K562 (cell line): ENCODE results near the gene UNC5B. TPM values are rescaled to one million over a fixed set of nuclear protein-coding genes. Genes with fewer than 3 reads are reported as not detected.

Source experiments
- ATAC-seq: fragments of 200-7000 bp; cut with Tn5 transposase; 3 replicates; pipeline ENCODE4 v1.9.1; 2020; ENCODE audit warnings: moderate library complexity
- BruUV-seq: library from RNA; stranded (reverse); fragments of 400-500 nt; replicated peaks from 2 replicates; lab custom pipeline; 2021; lab: Mats Ljungman, UMichigan
- CTCF ChIA-PET: fragments of 300-600 bp; formaldehyde crosslinking; extraction: SDS; loops from one replicate; lab custom pipeline; 2021; ENCODE audit warnings: low intra/inter-chr PET ratio; lab: Yijun Ruan, JAX
- POLR2A ChIA-PET: fragments of 300-600, 350-650 bp; sonication (Branson Sonifier 250); formaldehyde crosslinking; extraction: SDS; loops from one replicate; lab custom pipeline; 2021; ENCODE audit warnings: antibody characterized with exemption, inconsistent platforms; lab: Yijun Ruan, JAX
- DNase-seq, 4 experiments: peaks; one replicate each; pipeline versions ENCODE4 v3.0.0 to v3.0.0-alpha.2; 2011 to 2018; ENCODE audit warnings: low spot score in 3 of 4, mixed read lengths in 3 of 4; ENCODE audit errors: extremely low read depth in 1 of 4
- FAIRE-seq: peaks from 2 replicates; lab custom pipeline; 2011; peaks lifted over from hg19 to GRCh38; lab: Jason Lieb, UNC
- H2AFZ ChIP-seq: 2 replicates; pipeline ENCODE4 v1.6.0; 2011; ENCODE audit warnings: low read depth, low read length, control low read depth, inconsistent platforms
- H3K27ac ChIP-seq: fragments of 200-600 bp; 3 replicates; pipeline ENCODE4 v1.8.0; 2011; ENCODE audit warnings: low read depth, mild to moderate bottlenecking, control low read depth, inconsistent platforms, low read length, moderate library complexity, mixed read lengths; ENCODE audit errors: extremely low read depth
- H3K27me3 ChIP-seq, 2 experiments: fragments of 300-600 bp in 1 of 2; 2 replicates in 1 of 2; 3 replicates in 1 of 2; pipeline versions ENCODE4 v1.6.0 to v1.8.0; 2011; ENCODE audit warnings: inconsistent platforms in 2 of 2, low read length in 2 of 2, mild to moderate bottlenecking in 1 of 2, mixed read lengths in 1 of 2, moderate library complexity in 1 of 2; ENCODE audit not compliant: control insufficient read depth in 2 of 2, insufficient read depth in 2 of 2
- H3K36me3 ChIP-seq: fragments of 300-600 bp; 3 replicates; pipeline ENCODE4 v1.8.0; 2011; ENCODE audit warnings: mild to moderate bottlenecking, low read length, inconsistent platforms; ENCODE audit not compliant: control insufficient read depth, insufficient read depth
- H3K4me1 ChIP-seq, 2 experiments: fragments of 200-600 bp in 1 of 2; replicated peaks in 1 of 2; 2 replicates in 1 of 2; 3 replicates in 1 of 2; pipeline versions ENCODE4 v1.5.1 to v1.8.0; 2011; ENCODE audit warnings: inconsistent platforms in 2 of 2, low read length in 2 of 2, mild to moderate bottlenecking in 1 of 2, mixed read lengths in 1 of 2, moderate library complexity in 1 of 2; ENCODE audit not compliant: control insufficient read depth in 2 of 2, insufficient read depth in 2 of 2
- H3K4me2 ChIP-seq: 2 replicates; pipeline ENCODE4 v1.6.1; 2011; ENCODE audit warnings: low read length, control low read depth, inconsistent platforms, mixed read lengths; ENCODE audit not compliant: insufficient read depth
- H3K4me3 ChIP-seq: fragments of 200-600 bp; sonication (generic), shearing (Covaris generic); 2 replicates; pipeline ENCODE4 v1.5.1; 2016; ENCODE audit warnings: control low read depth, inconsistent platforms
- H3K79me2 ChIP-seq: fragments of 200-600 bp; 3 replicates; pipeline ENCODE4 v1.8.0; 2011; ENCODE audit warnings: low read length, inconsistent platforms; ENCODE audit not compliant: control insufficient read depth, insufficient read depth
- H3K9ac ChIP-seq, 2 experiments: 2 replicates each; pipeline versions ENCODE4 v1.6.0 to v1.6.1; 2011; ENCODE audit warnings: low read depth in 2 of 2, low read length in 2 of 2, control low read depth in 1 of 2, inconsistent platforms in 1 of 2, mild to moderate bottlenecking in 1 of 2, mixed read lengths in 1 of 2; ENCODE audit not compliant: insufficient read depth in 1 of 2
- H3K9me1 ChIP-seq: one replicate; pipeline ENCODE4 v1.6.0; 2011; ENCODE audit warnings: inconsistent platforms, mild to moderate bottlenecking, low read length, moderate library complexity; ENCODE audit not compliant: control insufficient read depth, insufficient read depth
- H3K9me3 ChIP-seq: replicated peaks from 2 replicates; pipeline ENCODE4 v1.5.1; 2011; ENCODE audit warnings: low read depth, low read length, inconsistent platforms; ENCODE audit not compliant: control insufficient read depth, insufficient read depth
- H4K20me1 ChIP-seq: replicated peaks from 2 replicates; pipeline ENCODE4 v1.6.1; 2011; ENCODE audit warnings: low read length, inconsistent platforms, mixed read lengths; ENCODE audit not compliant: control insufficient read depth, insufficient read depth
- ARHGAP35 ChIP-seq: fragments of 450-650 bp; IDR thresholded peaks from 2 replicates; pipeline ENCODE4 v1.6.1; 2018; ENCODE audit not compliant: partially characterized antibody
- CAMTA2 ChIP-seq: fragments of 250-450 bp; sonication (Bioruptor Pico); conservative IDR thresholded peaks from 2 replicates; pipeline ENCODE4 v1.5.1; 2022
- CREBBP ChIP-seq: IDR thresholded peaks from one replicate; pipeline ENCODE4 v1.6.1; 2012; ENCODE audit warnings: low read depth, mild to moderate bottlenecking, control low read depth, inconsistent platforms, low read length
- FUS ChIP-seq: fragments of 200-400 bp; formaldehyde crosslinking; optimal IDR thresholded peaks from 2 replicates; pipeline ENCODE3; 2017; ENCODE audit warnings: low read depth, low read length
- GTF2F1 ChIP-seq: IDR thresholded peaks from 2 replicates; pipeline ENCODE4 v1.6.1; 2011; ENCODE audit warnings: low read depth, low read length, improper control_type of control experiment
- HCFC1 ChIP-seq: IDR thresholded peaks from 2 replicates; pipeline ENCODE4 v1.6.1; 2012; ENCODE audit warnings: low read depth, low read length, improper control_type of control experiment
- MBD2 ChIP-seq: sonication (generic); IDR thresholded peaks from 2 replicates; pipeline ENCODE4 v1.6.1; 2016; ENCODE audit warnings: low read depth, borderline replicate concordance
- MED1 ChIP-seq: sonication (generic); formaldehyde crosslinking; IDR thresholded peaks from 2 replicates; pipeline ENCODE4 v1.8.1; 2023; ENCODE audit warnings: missing genetic modification reagents, borderline replicate concordance
- MTA1 ChIP-seq: fragments of 450-650 bp; IDR thresholded peaks from 2 replicates; pipeline ENCODE4 v1.6.1; 2017; ENCODE audit warnings: borderline replicate concordance
- MTA3 ChIP-seq: fragments of 450-650 bp; formaldehyde crosslinking; IDR thresholded peaks from 2 replicates; pipeline ENCODE4 v1.6.1; 2017; ENCODE audit warnings: mild to moderate bottlenecking, borderline replicate concordance
- NELFE ChIP-seq: IDR thresholded peaks from 2 replicates; pipeline ENCODE4 v1.6.1; 2011; ENCODE audit warnings: mild to moderate bottlenecking; ENCODE audit not compliant: insufficient read depth, insufficient read length
- NFE2L1 ChIP-seq: fragments of 450-650 bp; IDR thresholded peaks from 2 replicates; pipeline ENCODE4 v1.6.1; 2016; ENCODE audit warnings: missing genetic modification characterization, low read depth, mild to moderate bottlenecking, missing compliant biosample characterization, moderate library complexity, borderline replicate concordance
- NFXL1 ChIP-seq: fragments of 450-650 bp; formaldehyde crosslinking; IDR thresholded peaks from 2 replicates; pipeline ENCODE4 v1.4.0; 2021; ENCODE audit warnings: mild to moderate bottlenecking
- POLR2A ChIP-seq: fragments of 450-650 bp; conservative IDR thresholded peaks from 2 replicates; pipeline ENCODE4 v1.6.1; 2016
- POLR2AphosphoS5 ChIP-seq: IDR thresholded peaks from 2 replicates; pipeline ENCODE4 v1.6.1; 2011; ENCODE audit warnings: mild to moderate bottlenecking, low read depth, low read length, moderate library complexity; ENCODE audit not compliant: control insufficient read depth, insufficient read depth
- PTRF ChIP-seq: fragments of 450-650 bp; IDR thresholded peaks from 2 replicates; pipeline ENCODE4 v1.6.1; 2016; ENCODE audit warnings: mild to moderate bottlenecking, missing genetic modification characterization, missing compliant biosample characterization
- RBM14 ChIP-seq: fragments of 200-400 bp; formaldehyde crosslinking; IDR thresholded peaks from 2 replicates; pipeline ENCODE4 v1.6.1; 2018; ENCODE audit warnings: low read depth, mild to moderate bottlenecking, low read length, moderate library complexity, borderline replicate concordance; ENCODE audit not compliant: insufficient read depth
- ZFP36 ChIP-seq: fragments of 150-350 bp; IDR thresholded peaks from 2 replicates; pipeline ENCODE4 v1.6.1; 2018; ENCODE audit warnings: low read length, low read depth; ENCODE audit not compliant: partially characterized antibody
- ZNF12 ChIP-seq: sonication (generic); formaldehyde crosslinking; IDR thresholded peaks from 2 replicates; pipeline ENCODE4 v1.4.0; 2020; ENCODE audit warnings: mild to moderate bottlenecking, missing genetic modification reagents
- ZNF23 ChIP-seq: fragments of 250-450 bp; sonication (Bioruptor Pico); IDR thresholded peaks from 2 replicates; pipeline ENCODE4 v1.4.0; 2020; ENCODE audit warnings: mild to moderate bottlenecking
- WGBS: fragments of 100-300 bp; shearing (Covaris generic); methylation state at CpG from one replicate; pipeline ENCODE4 v1.1.6; 2016; ENCODE audit warnings: low coverage, mixed read lengths; ENCODE audit not compliant: insufficient coverage; ENCODE audit errors: missing lambda C conversion rate; 5-methylcytosine and 5-hydroxymethylcytosine counted together
- in situ Hi-C: fragments of 300-500 bp; cut with MboI; formaldehyde crosslinking; loops from 4 replicates; pipeline ENCODE4 v1.15.0; 2018; ENCODE audit warnings: inconsistent platforms, mixed read lengths
- intact Hi-C: fragments of 100-400 bp; cut with micrococcal nuclease; formaldehyde crosslinking; loops from 2 replicates; pipeline ENCODE4 v1.14.2; 2022
- polyA plus RNA-seq, 8 experiments: library from polyadenylated mRNA; depleted of rRNA in 4 of 8; stranded (reverse) in 5 of 8; unstranded in 3 of 8; fragments of >200 nt; fragmentation: Nextera tagmentation in 2 of 8; fragmentation: Illumina TruSeq in 1 of 8; extraction: Ambion mirVana in 2 of 8; extraction: Trizol in 1 of 8; gene quantifications; 2 replicates each; pipeline versions ENCODE4 v1.2.1 to v1.2.3, GENCODE V29; 2011 to 2014; ENCODE audit warnings: inconsistent platforms in 1 of 8, missing spikeins in 1 of 8
- total RNA-seq, 7 experiments: library from RNA; depleted of rRNA in 6 of 7; stranded (reverse); fragments of >200 nt in 6 of 7; fragmentation: Illumina TruSeq in 2 of 7; extraction: Trizol in 2 of 7; gene quantifications; 2 replicates each; pipeline versions ENCODE4 v1.2.1 to v1.2.3, GENCODE V29; 2011 to 2021; ENCODE audit warnings: low replicate concordance in 1 of 7

UNC5B gene
- total and polyA plus RNA-seq, 9 of the 15 experiments (the other 6 are each of a cell fraction or from before 2014, with no cell fraction given): 0.10 to 8.4 (median 2.1) TPM

- H4K20me1 ChIP-seq: peaks cover 4% of the 10 kb centered on the region; the same call in 1 of the 2 replicates
- H3K27me3 ChIP-seq: peaks cover 47 to 81% of the 10 kb centered on the region in 2 experiments
- no peak overlapping the region for H3K4me3 ChIP-seq
- TF ChIP-seq POLR2A: no peak
- no peak for TF ChIP-seq CAMTA2 (CRISPR knock-in tag)
- TF ChIP-seq HCFC1: no peak
- TF ChIP-seq MTA3: no peak
- no peak for TF ChIP-seq ZNF23 (CRISPR knock-in tag)
- peak; percentile 35 for TF ChIP-seq ZFP36
- no peak overlapping the region for H2AFZ ChIP-seq
- CTCF ChIA-PET: no interaction called here
- intact Hi-C loops (no loop called here), in situ Hi-C loops (no loop called here)
- H3K9me1 ChIP-seq: no peaks in the 10 kb centered on the region
- DNase-seq: no peak
- H3K27ac ChIP-seq: no peak overlapping the region
- no peak overlapping the region for H3K4me2 ChIP-seq
- POLR2A ChIA-PET: interaction anchor here (0.6 to 1.3 kb wide), 4 partner anchors 9 to 118 kb away, joined by 3 to 6 read pairs (median 4); no protein-coding TSS in a partner anchor
- no peaks in the 10 kb centered on the region for H3K9me3 ChIP-seq
- no peak for ATAC-seq
- H3K36me3 ChIP-seq: no peaks in the 10 kb centered on the region
- FAIRE-seq: no peak
- no TSS peak for BruUV-seq
- no peak overlapping the region for H3K9ac ChIP-seq
- no peaks in the 10 kb centered on the region for H3K4me1 ChIP-seq
- 1% methylated on average over 4 of the region's 4 CpGs for WGBS
- no peaks in the 10 kb centered on the region for H3K79me2 ChIP-seq
Observed at GRCh38 chr10:71185209-71185608, 27.2 kb upstream of the UNC5B start.

- FAIRE-seq: no peak
- CTCF ChIA-PET: no interaction called here
- TF ChIP-seq CREBBP (no peak), MBD2 (no peak), ZNF12 (no peak), POLR2AphosphoS5 (no peak), ARHGAP35 (no peak), NELFE (no peak), NFXL1 (CRISPR knock-in tag) (no peak), MED1 (CRISPR knock-in tag) (no peak), NFE2L1 (tag) (no peak), MTA1 (no peak), GTF2F1 (no peak), HCFC1 (no peak), RBM14 (no peak), PTRF (tag) (no peak), FUS (no peak)
Observed at GRCh38 chr10:71187197-71187596, 25.2 kb upstream of the UNC5B start.

More at GRCh38 chr10:71187197-71187596, 25.2 kb upstream of the UNC5B start:
- H3K4me2 ChIP-seq: no peak overlapping the region
- no peaks in the 10 kb centered on the region for H3K9me1 ChIP-seq
- H3K27me3 ChIP-seq: peaks cover 39 to 79% of the 10 kb centered on the region in 2 experiments
- no peak overlapping the region for H3K27ac ChIP-seq
- BruUV-seq: no TSS peak
- H2AFZ ChIP-seq: no peak overlapping the region
- intact Hi-C loops: no loop called here
- no peak overlapping the region for H3K4me3 ChIP-seq
- WGBS: 2% methylated on average over 11 of the region's 11 CpGs
- POLR2A ChIA-PET: interaction anchor here (0.6 kb wide), 1 partner anchor 970 kb away, joined by 3 read pairs; no protein-coding TSS in a partner anchor
- in situ Hi-C loops: no loop called here
- H3K9me3 ChIP-seq: no peaks in the 10 kb centered on the region
- no peak overlapping the region for H3K9ac ChIP-seq
- no peaks in the 10 kb centered on the region for H3K36me3 ChIP-seq
- H4K20me1 ChIP-seq: peaks cover 4% of the 10 kb centered on the region; the same call in 1 of the 2 replicates
- ATAC-seq (no peak), DNase-seq (no peak)
- H3K79me2 ChIP-seq: no peaks in the 10 kb centered on the region
- H3K4me1 ChIP-seq: no peaks in the 10 kb centered on the region
